Lower leg skin (tissue), 4 donors: Measurements from ENCODE around the gene DAND5. TPM values are rescaled to one million over a fixed set of nuclear protein-coding genes. Genes with fewer than 3 reads are reported as not detected.

Experiments used
- DNase-seq, 2 donors: peaks; one replicate each; pipeline ENCODE4 v3.0.0-alpha.2; 2019; ENCODE audit warnings: low spot score in 2 of 2
- H3K4me3 ChIP-seq: fragments of 200-600 bp; sonication (generic); 2 replicates; pipeline ENCODE4 v1.5.1; 2017; ENCODE audit warnings: mild to moderate bottlenecking, low read depth; ENCODE audit not compliant: poor library complexity, severe bottlenecking
- POLR2A ChIP-seq, 2 donors: fragments of 450-650 bp; IDR thresholded peaks; one replicate each; pipeline ENCODE4 v1.6.1; 2016 to 2017; ENCODE audit warnings: antibody characterized with exemption in 2 of 2, mild to moderate bottlenecking in 1 of 2, moderate library complexity in 1 of 2
- WGBS, 2 donors: methylation state at CpG; one replicate each; pipeline ENCODE4 v1.1.5; 2018; 5-methylcytosine and 5-hydroxymethylcytosine counted together
- intact Hi-C: fragments of 100-400 bp; cut with DNase I; formaldehyde crosslinking; loops from one replicate; pipeline ENCODE4 v1.15.0; 2023; ENCODE audit warnings: low total_unique reads
- total RNA-seq, 4 donors: library from RNA; depleted of rRNA; stranded (reverse); fragments of >200 nt; gene quantifications; one replicate each; pipeline ENCODE4 v1.1.0, GENCODE V29; 2016
- TF ChIP-seq, protein P1 (sequence below), 3 donors: fragments of 450-650 bp; IDR thresholded peaks; one replicate each; pipeline ENCODE4 v1.5.1; 2016; ENCODE audit warnings: antibody characterized with exemption in 3 of 3, mild to moderate bottlenecking in 3 of 3, moderate library complexity in 2 of 3

DAND5 gene
- total RNA-seq, 4 donors from 2014 or later = 0.32 TPM; not detected in 3

DNA sequence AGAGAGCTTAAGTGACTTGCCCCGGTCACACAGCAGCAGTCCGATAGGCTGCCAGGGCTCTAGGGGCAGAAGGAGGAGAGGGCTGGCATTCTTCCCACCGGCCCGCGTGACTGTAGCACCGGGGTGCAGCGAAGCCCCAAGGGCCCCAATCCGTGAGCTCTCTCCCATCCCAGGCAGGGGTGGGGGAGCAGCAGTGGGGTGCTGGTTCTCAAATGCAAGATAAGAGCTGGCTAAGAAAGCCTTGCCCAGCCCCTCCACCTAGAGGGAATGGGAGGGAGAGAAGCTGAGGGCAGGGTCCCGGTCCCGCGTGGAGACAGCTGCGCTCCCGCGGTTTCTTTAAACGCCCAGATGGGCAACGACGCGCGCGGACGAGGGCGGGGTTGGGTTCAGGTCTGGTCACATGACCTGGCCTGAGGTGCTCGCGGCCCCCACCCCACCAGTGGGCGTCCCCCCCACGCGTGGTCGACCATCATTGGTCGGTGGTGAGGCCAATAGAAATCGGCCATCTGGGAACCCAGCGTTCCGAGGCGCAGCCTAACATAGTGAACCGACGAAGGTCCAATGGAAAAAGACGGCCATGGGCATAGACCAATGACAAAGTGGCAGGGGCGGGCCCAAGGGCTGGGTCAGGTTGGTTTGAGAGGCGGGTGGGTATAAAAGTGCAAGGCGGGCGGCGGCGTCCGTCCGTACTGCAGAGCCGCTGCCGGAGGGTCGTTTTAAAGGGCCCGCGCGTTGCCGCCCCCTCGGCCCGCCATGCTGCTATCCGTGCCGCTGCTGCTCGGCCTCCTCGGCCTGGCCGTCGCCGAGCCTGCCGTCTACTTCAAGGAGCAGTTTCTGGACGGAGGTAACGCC lies 31.2 kb upstream of the DAND5 start, which contains the start of gene CALR:
Gene CALR, plus strand, starts transcription at position 683 of the 852 bp plus-strand sequence. Its CDS starts 71 bp downstream, at position 754.
- intact Hi-C loops = no loop called here
- 0 to 1% methylated on average over 34 to 48 of the region's 63 CpGs for WGBS, 2 donors
- H3K4me3 ChIP-seq = peak within 1 kb of the TSS; percentile 99
- peak; percentile 100 for DNase-seq
- TF ChIP-seq POLR2A (IDR thresholded peaks at IDR 0.05) = peak in 1 of 2 donors; percentile 96
- TF ChIP-seq, protein P1, sequence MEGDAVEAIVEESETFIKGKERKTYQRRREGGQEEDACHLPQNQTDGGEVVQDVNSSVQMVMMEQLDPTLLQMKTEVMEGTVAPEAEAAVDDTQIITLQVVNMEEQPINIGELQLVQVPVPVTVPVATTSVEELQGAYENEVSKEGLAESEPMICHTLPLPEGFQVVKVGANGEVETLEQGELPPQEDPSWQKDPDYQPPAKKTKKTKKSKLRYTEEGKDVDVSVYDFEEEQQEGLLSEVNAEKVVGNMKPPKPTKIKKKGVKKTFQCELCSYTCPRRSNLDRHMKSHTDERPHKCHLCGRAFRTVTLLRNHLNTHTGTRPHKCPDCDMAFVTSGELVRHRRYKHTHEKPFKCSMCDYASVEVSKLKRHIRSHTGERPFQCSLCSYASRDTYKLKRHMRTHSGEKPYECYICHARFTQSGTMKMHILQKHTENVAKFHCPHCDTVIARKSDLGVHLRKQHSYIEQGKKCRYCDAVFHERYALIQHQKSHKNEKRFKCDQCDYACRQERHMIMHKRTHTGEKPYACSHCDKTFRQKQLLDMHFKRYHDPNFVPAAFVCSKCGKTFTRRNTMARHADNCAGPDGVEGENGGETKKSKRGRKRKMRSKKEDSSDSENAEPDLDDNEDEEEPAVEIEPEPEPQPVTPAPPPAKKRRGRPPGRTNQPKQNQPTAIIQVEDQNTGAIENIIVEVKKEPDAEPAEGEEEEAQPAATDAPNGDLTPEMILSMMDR (IDR thresholded peaks at IDR 0.05) = no peak

DNA sequence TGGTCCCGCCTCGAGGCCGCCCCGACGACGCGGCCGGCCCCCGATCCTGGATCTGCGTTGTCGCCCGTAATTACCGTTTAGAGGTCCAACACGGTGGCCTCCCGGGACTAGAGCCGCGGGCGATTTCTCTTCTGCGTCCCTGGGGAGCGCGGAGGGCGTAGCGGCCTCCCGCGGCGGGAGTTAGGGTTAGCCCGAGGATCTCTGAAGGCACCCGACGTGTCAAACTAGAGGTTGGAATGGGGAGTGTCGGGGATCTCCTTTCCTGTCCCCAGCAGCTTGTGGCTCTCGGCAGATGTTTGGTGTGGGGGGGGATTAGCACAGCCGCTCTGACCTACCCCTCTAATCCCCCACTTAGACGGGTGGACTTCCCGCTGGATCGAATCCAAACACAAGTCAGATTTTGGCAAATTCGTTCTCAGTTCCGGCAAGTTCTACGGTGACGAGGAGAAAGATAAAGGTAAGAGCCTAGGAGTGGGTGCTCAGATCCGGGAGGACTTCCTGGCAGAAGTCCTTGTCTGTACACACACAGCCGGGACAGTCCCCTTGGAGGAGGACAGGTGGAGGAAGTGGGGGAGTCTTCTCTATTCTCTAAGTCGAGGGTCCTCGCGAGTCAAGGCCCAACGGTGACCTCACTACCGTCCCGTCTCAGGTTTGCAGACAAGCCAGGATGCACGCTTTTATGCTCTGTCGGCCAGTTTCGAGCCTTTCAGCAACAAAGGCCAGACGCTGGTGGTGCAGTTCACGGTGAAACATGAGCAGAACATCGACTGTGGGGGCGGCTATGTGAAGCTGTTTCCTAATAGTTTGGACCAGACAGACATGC lies 30.4 kb upstream of the DAND5 start:
- TF ChIP-seq, protein P1 (IDR thresholded peaks at IDR 0.05) = no peak
- no peak for TF ChIP-seq POLR2A (IDR thresholded peaks at IDR 0.05)
- WGBS, 2 donors = 1 to 2% methylated on average over 39 to 49 of the region's 54 CpGs
- DNase-seq = peak in 1 of 2 donors; percentile 91
- H3K4me3 ChIP-seq = peak overlapping the region; percentile 99
- intact Hi-C loops = no loop called here

DNA sequence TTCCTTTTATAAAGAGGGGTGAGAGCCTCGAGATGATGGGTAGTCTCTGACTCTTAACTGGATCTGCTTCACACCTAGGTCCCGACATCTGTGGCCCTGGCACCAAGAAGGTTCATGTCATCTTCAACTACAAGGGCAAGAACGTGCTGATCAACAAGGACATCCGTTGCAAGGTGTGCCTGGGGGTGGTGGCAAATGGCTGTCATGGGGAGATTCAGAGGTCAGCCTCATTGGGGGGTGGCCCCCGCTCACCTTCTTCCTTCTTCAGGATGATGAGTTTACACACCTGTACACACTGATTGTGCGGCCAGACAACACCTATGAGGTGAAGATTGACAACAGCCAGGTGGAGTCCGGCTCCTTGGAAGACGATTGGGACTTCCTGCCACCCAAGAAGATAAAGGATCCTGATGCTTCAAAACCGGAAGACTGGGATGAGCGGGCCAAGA lies 29.4 kb upstream of the DAND5 start:
- DNase-seq = no peak
- intact Hi-C loops = loop anchor here (10.0 kb wide), 1 partner anchor 55 kb away; the partner anchor contains the start of genes DNASE2 and KLF1
- H3K4me3 ChIP-seq = no peak overlapping the region
- 60 to 66% methylated on average over 10 of the region's 10 CpGs for WGBS, 2 donors
- TF ChIP-seq POLR2A (IDR thresholded peaks at IDR 0.05) = no peak
- TF ChIP-seq, protein P1 (IDR thresholded peaks at IDR 0.05) = no peak

DNA sequence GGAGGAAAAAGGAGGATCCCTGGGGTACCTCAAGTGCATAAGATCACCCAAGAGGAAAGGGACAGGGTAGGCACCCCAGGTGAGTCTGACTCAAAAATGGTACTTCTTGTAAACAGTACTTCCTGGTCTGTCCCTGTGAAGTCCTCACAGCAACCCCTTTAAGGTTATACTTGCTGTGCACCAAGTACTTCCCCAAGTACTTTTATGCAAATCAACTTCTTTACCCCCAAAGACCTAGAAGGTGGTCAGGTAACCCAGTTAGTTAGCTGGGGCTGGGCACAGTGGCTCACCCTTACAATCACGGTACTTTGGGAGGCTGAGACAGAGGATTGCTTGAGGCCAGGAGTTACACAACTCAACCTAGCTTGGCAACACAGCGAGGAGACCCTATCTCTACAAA lies 28.5 kb upstream of the DAND5 start:
- DNase-seq = no peak
- 72 to 86% methylated on average over 2 of the region's 2 CpGs for WGBS, 2 donors
- intact Hi-C loops = loop anchor here (10.0 kb wide), 1 partner anchor 56 kb away; the partner anchor contains the start of genes DNASE2 and KLF1
- no peak for TF ChIP-seq POLR2A (IDR thresholded peaks at IDR 0.05)
- TF ChIP-seq, protein P1 (IDR thresholded peaks at IDR 0.05) = no peak
- H3K4me3 ChIP-seq = no peak overlapping the region

DNA sequence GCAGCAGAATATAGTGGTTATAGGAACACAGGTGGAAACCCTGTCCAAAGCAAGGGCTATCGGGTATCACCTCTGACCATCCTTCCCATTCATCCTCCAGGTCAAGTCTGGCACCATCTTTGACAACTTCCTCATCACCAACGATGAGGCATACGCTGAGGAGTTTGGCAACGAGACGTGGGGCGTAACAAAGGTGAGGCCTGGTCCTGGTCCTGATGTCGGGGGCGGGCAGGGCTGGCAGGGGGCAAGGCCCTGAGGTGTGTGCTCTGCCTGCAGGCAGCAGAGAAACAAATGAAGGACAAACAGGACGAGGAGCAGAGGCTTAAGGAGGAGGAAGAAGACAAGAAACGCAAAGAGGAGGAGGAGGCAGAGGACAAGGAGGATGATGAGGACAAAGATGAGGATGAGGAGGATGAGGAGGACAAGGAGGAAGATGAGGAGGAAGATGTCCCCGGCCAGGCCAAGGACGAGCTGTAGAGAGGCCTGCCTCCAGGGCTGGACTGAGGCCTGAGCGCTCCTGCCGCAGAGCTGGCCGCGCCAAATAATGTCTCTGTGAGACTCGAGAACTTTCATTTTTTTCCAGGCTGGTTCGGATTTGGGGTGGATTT lies 25.8 kb upstream of the DAND5 start:
- DNase-seq = no peak
- H3K4me3 ChIP-seq = no peak overlapping the region
- intact Hi-C loops = loop anchor here (10.0 kb wide), 1 partner anchor 59 kb away; the partner anchor contains the start of genes DNASE2 and KLF1

More for the DNA sequence above, 25.8 kb upstream of the DAND5 start:
- 78 to 80% methylated on average over 18 of the region's 18 CpGs for WGBS, 2 donors
- no peak for TF ChIP-seq POLR2A (IDR thresholded peaks at IDR 0.05)
- TF ChIP-seq, protein P1 (IDR thresholded peaks at IDR 0.05) = no peak
